IMR-90 (cell line): Measurements from ENCODE around the gene FRMD1. TPM values are rescaled to one million over a fixed set of nuclear protein-coding genes. Genes with fewer than 3 reads are reported as not detected.

ENCODE experiments used
- ATAC-seq: fragments of 200-7000 bp; cut with Tn5 transposase; 2 replicates; pipeline ENCODE4 v1.9.1; 2020; ENCODE audit warnings: low read depth, mild to moderate bottlenecking, moderate library complexity
- BruUV-seq: library from RNA; stranded (reverse); fragments of 400-500 nt; replicated peaks from 2 replicates; lab custom pipeline; 2021; lab: Mats Ljungman, UMichigan
- CTCF ChIA-PET: fragments of 300-600 bp; formaldehyde crosslinking; extraction: SDS; loops from one replicate; lab custom pipeline; 2021; ENCODE audit warnings: antibody characterized with exemption; lab: Yijun Ruan, JAX
- POLR2A ChIA-PET: fragments of 300-600 bp; sonication (Branson Sonifier 250); formaldehyde crosslinking; loops from one replicate; lab custom pipeline; 2022; ENCODE audit warnings: antibody characterized with exemption; ENCODE audit not compliant: unreplicated experiment; lab: Charles Lee
- DNase-seq: peaks from one replicate; pipeline ENCODE4 v3.0.0; 2013
- H2AFZ ChIP-seq: replicated peaks from 2 replicates; pipeline ENCODE3; 2013; ENCODE audit warnings: low read length, mild to moderate bottlenecking; ENCODE audit not compliant: poor library complexity
- H2AK5ac ChIP-seq: 2 replicates; pipeline ENCODE4 v1.6.1; 2013; ENCODE audit warnings: low read depth, low read length, inconsistent platforms
- H2AK9ac ChIP-seq: replicated peaks from 2 replicates; pipeline ENCODE3; 2013; ENCODE audit warnings: mild to moderate bottlenecking, low read depth, low read length, moderate library complexity; ENCODE audit not compliant: poor library complexity
- H2BK120ac ChIP-seq: 2 replicates; pipeline ENCODE4 v1.6.1; 2013; ENCODE audit warnings: low read depth, low read length, inconsistent platforms
- H2BK15ac ChIP-seq: 3 replicates; pipeline ENCODE4 v1.6.1; 2013; ENCODE audit warnings: low read depth, low read length, inconsistent platforms
- H2BK20ac ChIP-seq: 2 replicates; pipeline ENCODE4 v1.6.1; 2013; ENCODE audit warnings: low read depth, mild to moderate bottlenecking, inconsistent platforms, low read length, moderate library complexity
- H2BK5ac ChIP-seq: 2 replicates; pipeline ENCODE4 v1.6.1; 2013; ENCODE audit warnings: mild to moderate bottlenecking, low read depth, low read length, inconsistent platforms; ENCODE audit not compliant: poor library complexity, severe bottlenecking
- H3K14ac ChIP-seq: replicated peaks from 2 replicates; pipeline ENCODE4 v1.6.1; 2013; ENCODE audit warnings: low read depth, low read length, inconsistent platforms
- H3K18ac ChIP-seq: 2 replicates; pipeline ENCODE4 v1.6.1; 2013; ENCODE audit warnings: low read depth, low read length, control low read depth
- H3K23ac ChIP-seq: 2 replicates; pipeline ENCODE4 v1.6.1; 2013; ENCODE audit warnings: low read depth, low read length, inconsistent platforms
- H3K27ac ChIP-seq: 2 replicates; pipeline ENCODE4 v1.5.1; 2013; ENCODE audit warnings: mild to moderate bottlenecking, control low read depth, low read length; ENCODE audit not compliant: insufficient read depth
- H3K27me3 ChIP-seq: 2 replicates; pipeline ENCODE4 v1.6.1; 2013; ENCODE audit warnings: low read length; ENCODE audit not compliant: control insufficient read depth, insufficient read depth
- H3K36me3 ChIP-seq: 2 replicates; pipeline ENCODE4 v1.6.1; 2013; ENCODE audit warnings: low read length, mixed read lengths; ENCODE audit not compliant: control insufficient read depth, insufficient read depth
- H3K4ac ChIP-seq: 2 replicates; pipeline ENCODE4 v1.6.1; 2013; ENCODE audit warnings: low read depth, low read length, inconsistent platforms
- H3K4me1 ChIP-seq: 2 replicates; pipeline ENCODE4 v1.6.1; 2013; ENCODE audit warnings: low read length, mixed read lengths; ENCODE audit not compliant: control insufficient read depth, insufficient read depth
- H3K4me2 ChIP-seq: 2 replicates; pipeline ENCODE4 v1.6.1; 2013; ENCODE audit warnings: low read depth, mild to moderate bottlenecking, control low read depth, low read length, moderate library complexity
- H3K4me3 ChIP-seq: 2 replicates; pipeline ENCODE4 v1.5.1; 2013; ENCODE audit warnings: low read depth, mild to moderate bottlenecking, control low read depth, low read length, moderate library complexity; ENCODE audit not compliant: insufficient read depth
- H3K56ac ChIP-seq: 2 replicates; pipeline ENCODE4 v1.6.1; 2013; ENCODE audit warnings: low read length, inconsistent platforms; ENCODE audit not compliant: insufficient read depth; ENCODE audit errors: extremely low read depth
- H3K79me1 ChIP-seq, 2 experiments: 2 replicates each; pipeline ENCODE4 v1.6.1; 2013; ENCODE audit warnings: low read length in 2 of 2, inconsistent platforms in 1 of 2, low read depth in 1 of 2
- H3K9ac ChIP-seq: 2 replicates; pipeline ENCODE4 v1.6.1; 2013; ENCODE audit warnings: low read depth, low read length, control low read depth
- H3K9me1 ChIP-seq: 2 replicates; pipeline ENCODE4 v1.6.1; 2013; ENCODE audit warnings: low read length, inconsistent platforms; ENCODE audit not compliant: insufficient read depth
- H3K9me3 ChIP-seq: 2 replicates; pipeline ENCODE4 v1.6.1; 2013; ENCODE audit warnings: low read length; ENCODE audit not compliant: control insufficient read depth, insufficient read depth
- H4K20me1 ChIP-seq: 2 replicates; pipeline ENCODE4 v1.6.1; 2013; ENCODE audit warnings: low read length, inconsistent platforms; ENCODE audit not compliant: insufficient read depth
- H4K5ac ChIP-seq: 2 replicates; pipeline ENCODE4 v1.6.1; 2013; ENCODE audit warnings: mild to moderate bottlenecking, low read depth, low read length, control low read depth
- H4K8ac ChIP-seq, 2 experiments: 2 replicates each; pipeline ENCODE4 v1.6.1; 2013; ENCODE audit warnings: low read depth in 2 of 2, low read length in 2 of 2, control low read depth in 1 of 2, inconsistent platforms in 1 of 2
- H4K91ac ChIP-seq: 2 replicates; pipeline ENCODE4 v1.6.1; 2013; ENCODE audit warnings: low read depth, low read length, inconsistent platforms; ENCODE audit not compliant: insufficient read depth
- BHLHE40 ChIP-seq: fragments of 150-350 bp; IDR thresholded peaks from 2 replicates; pipeline ENCODE4 v1.6.1; 2016; ENCODE audit warnings: mild to moderate bottlenecking, low read depth, low read length
- CEBPB ChIP-seq: IDR thresholded peaks from 2 replicates; pipeline ENCODE4 v1.6.1; 2012; ENCODE audit warnings: low read depth, low read length, improper control_type of control experiment
- CHD1 ChIP-seq: IDR thresholded peaks from 2 replicates; pipeline ENCODE4 v1.6.1; 2012; ENCODE audit warnings: low read depth, low read length, improper control_type of control experiment
- CTCF ChIP-seq: conservative IDR thresholded peaks from 2 replicates; pipeline ENCODE4 v1.5.1; 2012; ENCODE audit warnings: mild to moderate bottlenecking, low read depth, low read length, improper control_type of control experiment
- ELK1 ChIP-seq: fragments of 150-350 bp; IDR thresholded peaks from 2 replicates; pipeline ENCODE4 v1.6.1; 2016; ENCODE audit warnings: low read depth, mild to moderate bottlenecking, low read length, moderate library complexity, borderline replicate concordance
- FOS ChIP-seq: fragments of 150-350 bp; IDR thresholded peaks from 2 replicates; pipeline ENCODE4 v1.6.1; 2016; ENCODE audit warnings: low read depth, low read length
- MAZ ChIP-seq: IDR thresholded peaks from 2 replicates; pipeline ENCODE4 v1.6.1; 2012; ENCODE audit warnings: low read depth, mild to moderate bottlenecking, low read length, improper control_type of control experiment, moderate library complexity, borderline replicate concordance
- NFE2L2 ChIP-seq: fragments of 150-350 bp; IDR thresholded peaks from 2 replicates; pipeline ENCODE4 v1.6.1; 2016; ENCODE audit warnings: low read depth, mild to moderate bottlenecking, low read length
- POLR2A ChIP-seq: IDR thresholded peaks from 2 replicates; pipeline ENCODE4 v1.6.1; 2012; ENCODE audit warnings: mild to moderate bottlenecking, low read depth, low read length
- RAD21 ChIP-seq: IDR thresholded peaks from 2 replicates; pipeline ENCODE4 v1.6.1; 2012; ENCODE audit warnings: low read length, improper control_type of control experiment
- RCOR1 ChIP-seq: IDR thresholded peaks from 2 replicates; pipeline ENCODE4 v1.6.1; 2012; ENCODE audit warnings: mild to moderate bottlenecking, low read length, improper control_type of control experiment; ENCODE audit not compliant: insufficient replicate concordance
- RFX5 ChIP-seq: IDR thresholded peaks from 2 replicates; pipeline ENCODE4 v1.8.0; 2012; ENCODE audit warnings: low read depth, mild to moderate bottlenecking, low read length, moderate library complexity
- USF2 ChIP-seq: fragments of 150-350 bp; IDR thresholded peaks from 2 replicates; pipeline ENCODE4 v1.6.1; 2017; ENCODE audit warnings: mild to moderate bottlenecking, antibody characterized with exemption, low read length, low read depth
- WGBS, 2 experiments: methylation state at CpG; one replicate each; pipeline versions ENCODE4 v1.1.5 to v1.1.7; 2013; ENCODE audit warnings: missing lambda C conversion rate in 2 of 2; ENCODE audit not compliant: insufficient read length in 1 of 2; ENCODE audit errors: extremely low coverage in 2 of 2; 5-methylcytosine and 5-hydroxymethylcytosine counted together
- dilution Hi-C: fragments of 300-500 bp; cut with HindIII; formaldehyde crosslinking; loops from one replicate; pipeline ENCODE4 v1.14.3; 2018; ENCODE audit warnings: low sequenced_read_pairs; ENCODE audit not compliant: unreplicated experiment
- in situ Hi-C: fragments of 300-500 bp; cut with MboI; formaldehyde crosslinking; loops from 3 replicates; pipeline ENCODE4 v1.14.3; 2019; ENCODE audit warnings: low sequenced_read_pairs, inconsistent platforms, mixed read lengths
- intact Hi-C: fragments of 100-400 bp; cut with micrococcal nuclease; formaldehyde crosslinking; loops from 2 replicates; pipeline ENCODE4 v1.10.0; 2022
- polyA plus RNA-seq, 3 experiments: library from polyadenylated mRNA; depleted of rRNA; stranded (reverse); fragments of >200 nt; gene quantifications; 2 replicates each; pipeline ENCODE4 v1.2.3, GENCODE V29; 2012; ENCODE audit warnings: low replicate concordance in 1 of 3
- total RNA-seq: library from RNA; depleted of rRNA; stranded (reverse); fragments of >200 nt; gene quantifications from 2 replicates; pipeline ENCODE4 v1.2.3, GENCODE V29; 2012

The FRMD1 gene
- total and polyA plus RNA-seq, 2 of the 4 experiments (the other 2 are of a cell fraction), result not detected

- peak overlapping the region; percentile 81 for H2BK20ac ChIP-seq
- H2AK9ac ChIP-seq, result peak overlapping the region; percentile 44
- peak overlapping the region; percentile 86 for H4K91ac ChIP-seq
- H3K4me2 ChIP-seq, result peak overlapping the region; percentile 93
- peak overlapping the region; percentile 38; the same call in 2 of the 3 replicates for H2BK15ac ChIP-seq
- H3K9me3 ChIP-seq, result peaks cover 3% of the 10 kb centered on the region; the same call in 1 of the 2 replicates
- in situ Hi-C loops, result no loop called here
- peaks cover 13% of the 10 kb centered on the region for H3K4me1 ChIP-seq
- peak overlapping the region; percentile 94 for H2AFZ ChIP-seq
- peak; percentile 85 for DNase-seq
- H3K36me3 ChIP-seq, result no peaks in the 10 kb centered on the region
- peak overlapping the region; percentile 88 for H3K9ac ChIP-seq
- peak overlapping the region; percentile 90 for H3K23ac ChIP-seq
- H2BK5ac ChIP-seq, result peak overlapping the region; percentile 83
- H2BK120ac ChIP-seq, result peak overlapping the region; percentile 93
- dilution Hi-C loops, result no loop called here
- ChIA-PET CTCF (no interaction called here), POLR2A (interaction anchor here (0.5 to 0.6 kb wide), 2 partner anchors 999 to 1423 kb away, joined by 3 to 4 read pairs; no protein-coding TSS in a partner anchor)
- peak overlapping the region; percentile 64 for H2AK5ac ChIP-seq
- peaks cover 11% of the 10 kb centered on the region for H3K9me1 ChIP-seq
- H3K4ac ChIP-seq, result peak overlapping the region; percentile 84
- H3K4me3 ChIP-seq, result peak overlapping the region; percentile 58
- H3K27me3 ChIP-seq, result no peaks in the 10 kb centered on the region
- ATAC-seq, result peak; percentile 60
- WGBS, 2 experiments, result 6% methylated on average over 12 of the region's 29 CpGs; no CpG with 5 or more reads in 1 of the 2 experiments
- H3K14ac ChIP-seq, result peak overlapping the region; percentile 86
- peak overlapping the region; percentile 28 for H4K5ac ChIP-seq
- intact Hi-C loops, result loop anchor here (10.0 kb wide), 2 partner anchors 81 to 211 kb away; partner anchors contain the start of gene AFDN
- H3K79me1 ChIP-seq, result no peaks in the 10 kb centered on the region
- peak overlapping the region; percentile 50 for H3K27ac ChIP-seq
- peak overlapping the region; percentile 47 for H3K56ac ChIP-seq
- BruUV-seq, result no TSS peak
- peak overlapping the region; percentile 79 for H3K18ac ChIP-seq
- peak overlapping the region; percentile 68 to 81 for H4K8ac ChIP-seq
- H4K20me1 ChIP-seq, result no peaks in the 10 kb centered on the region
- TF ChIP-seq RAD21 (no peak), CTCF (no peak), CHD1 (no peak), NFE2L2 (no peak), RCOR1 (no peak), POLR2A (peak; percentile 56; the same call in 1 of the 2 replicates), CEBPB (no peak), MAZ (peak; percentile 18; the same call in 1 of the 2 replicates), BHLHE40 (0 out of 2 replicates have a peak, but pooled peaks have one; percentile 13), FOS (0 out of 2 replicates have a peak, but pooled peaks have one; percentile 37), USF2 (no peak), ELK1 (no peak), RFX5 (no peak)
These were observed 43.1 kb downstream of the FRMD1 start for GRCh38 chr6:168035661-168036545.
